Activated naive CD4-positive, alpha-beta T cell treated with anti-CD3 and anti-CD28 coated beads, Interleukin-2, amount 10 ng/mL, durations not matched to agents 7 days and 5 days (primary cell): ENCODE measurements around the gene PANX1.

ENCODE experiments used
- CTCF ChIA-PET: fragments of 350-600 bp; sonication (Branson Sonifier 250); formaldehyde crosslinking; loops from one replicate; lab custom pipeline; 2021; ENCODE audit warnings: antibody characterized with exemption; lab: Charles Lee
- DNase-seq: peaks from one replicate; pipeline ENCODE4 v3.0.0-alpha.2; 2020
- H3K27ac Mint-ChIP-seq: one replicate; pipeline ENCODE4 v1.8.0; 2021; ENCODE audit warnings: mild to moderate bottlenecking, moderate library complexity, mixed read lengths
- H3K27me3 Mint-ChIP-seq: one replicate; pipeline ENCODE4 v1.8.0; 2021; ENCODE audit warnings: mild to moderate bottlenecking, mixed read lengths
- H3K36me3 Mint-ChIP-seq: one replicate; pipeline ENCODE4 v1.8.0; 2021; ENCODE audit warnings: mixed read lengths
- H3K4me1 Mint-ChIP-seq: one replicate; pipeline ENCODE4 v1.8.0; 2021; ENCODE audit warnings: mixed read lengths
- H3K4me3 Mint-ChIP-seq: one replicate; pipeline ENCODE4 v1.8.0; 2021; ENCODE audit warnings: mild to moderate bottlenecking, moderate library complexity, mixed read lengths
- H3K9me3 Mint-ChIP-seq: one replicate; pipeline ENCODE4 v1.8.0; 2021; ENCODE audit warnings: mixed read lengths

The PANX1 gene

DNA sequence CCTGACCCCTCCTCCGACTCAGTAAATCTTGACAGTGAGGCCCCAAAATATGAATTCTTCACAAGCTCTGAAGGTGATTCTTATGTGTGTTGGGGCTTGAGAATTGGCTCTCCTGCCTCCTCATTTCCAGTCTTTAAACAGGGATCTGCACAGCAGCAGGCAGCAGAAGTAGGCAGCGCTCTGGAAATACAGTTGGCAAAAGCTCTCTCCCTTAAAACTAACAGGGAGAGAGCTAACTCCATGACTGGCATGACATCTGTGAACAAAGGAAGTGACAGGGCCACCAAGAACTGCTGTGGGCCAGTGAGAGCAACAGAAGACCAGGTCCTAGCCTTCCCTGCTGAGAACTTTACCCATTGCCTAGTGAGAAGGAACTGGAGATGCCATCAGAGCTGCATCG is 70.1 kb downstream of the PANX1 start:
- no peak overlapping the region for H3K4me3 Mint-ChIP-seq
- CTCF ChIA-PET = interaction anchor here (1.2 kb wide), 1 partner anchor 14 kb away, joined by 3 read pairs; no protein-coding TSS in a partner anchor
- no peaks in the 10 kb centered on the region for H3K9me3 Mint-ChIP-seq
- H3K27me3 Mint-ChIP-seq = no peaks in the 10 kb centered on the region
- no peak for DNase-seq
- no peaks in the 10 kb centered on the region for H3K4me1 Mint-ChIP-seq
- H3K36me3 Mint-ChIP-seq = no peaks in the 10 kb centered on the region
- no peak overlapping the region for H3K27ac Mint-ChIP-seq

DNA sequence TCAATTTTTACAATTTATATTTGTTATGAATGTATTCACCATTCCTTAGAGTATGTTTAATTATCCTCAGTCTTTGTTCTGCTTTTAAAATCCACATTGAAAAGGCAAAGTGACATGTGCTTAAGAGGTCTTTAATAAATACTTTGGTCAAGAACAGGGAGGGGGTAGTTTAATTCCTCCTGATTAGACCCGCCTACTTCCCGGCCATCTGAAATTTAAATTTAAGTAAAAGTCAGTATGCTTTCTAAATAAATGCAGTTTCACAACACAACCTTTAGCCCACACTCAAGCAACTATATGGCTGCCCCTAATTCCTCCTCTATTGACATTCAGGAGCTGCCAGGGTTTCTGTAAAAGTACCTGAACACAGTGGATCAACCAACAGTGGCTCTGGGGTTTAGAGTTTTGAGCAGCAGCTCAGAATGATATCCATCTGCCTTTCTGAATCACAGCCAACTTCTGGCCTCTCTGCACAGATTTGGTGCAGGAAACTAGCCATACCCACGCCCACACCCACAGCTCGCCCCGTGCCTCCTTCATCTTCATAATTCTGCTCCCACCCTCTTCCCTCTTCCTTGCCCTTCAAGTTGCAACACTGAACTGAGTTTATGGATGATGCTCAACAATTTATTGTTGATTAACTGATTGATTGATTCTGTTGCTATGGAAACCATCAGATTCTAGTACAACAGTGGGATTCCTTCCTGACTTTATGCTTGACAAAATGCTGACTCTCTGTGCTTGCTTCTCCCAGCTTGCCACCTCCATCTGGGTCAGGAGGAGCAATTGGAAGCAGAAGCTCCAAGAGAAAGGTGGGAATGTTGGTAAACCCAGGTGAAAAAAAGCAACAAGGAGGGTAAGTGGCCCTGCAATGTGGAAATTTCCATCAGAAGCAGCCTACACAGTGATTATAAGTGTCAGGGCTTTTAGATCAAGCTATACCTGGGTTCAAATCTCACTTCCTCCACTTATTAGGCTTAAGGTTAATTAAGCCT is 70.8 kb downstream of the PANX1 start:
- CTCF ChIA-PET = interaction anchor here (0.5 to 2.0 kb wide), 3 partner anchors 11 to 241 kb away, joined by 3 to 4 read pairs (median 3); no protein-coding TSS in a partner anchor
- Mint-ChIP-seq H3K36me3 (no peaks in the 10 kb centered on the region), H3K9me3 (no peaks in the 10 kb centered on the region), H3K4me1 (no peaks in the 10 kb centered on the region), H3K4me3 (no peak overlapping the region), H3K27me3 (no peaks in the 10 kb centered on the region), H3K27ac (no peak overlapping the region)
- no peak for DNase-seq

DNA sequence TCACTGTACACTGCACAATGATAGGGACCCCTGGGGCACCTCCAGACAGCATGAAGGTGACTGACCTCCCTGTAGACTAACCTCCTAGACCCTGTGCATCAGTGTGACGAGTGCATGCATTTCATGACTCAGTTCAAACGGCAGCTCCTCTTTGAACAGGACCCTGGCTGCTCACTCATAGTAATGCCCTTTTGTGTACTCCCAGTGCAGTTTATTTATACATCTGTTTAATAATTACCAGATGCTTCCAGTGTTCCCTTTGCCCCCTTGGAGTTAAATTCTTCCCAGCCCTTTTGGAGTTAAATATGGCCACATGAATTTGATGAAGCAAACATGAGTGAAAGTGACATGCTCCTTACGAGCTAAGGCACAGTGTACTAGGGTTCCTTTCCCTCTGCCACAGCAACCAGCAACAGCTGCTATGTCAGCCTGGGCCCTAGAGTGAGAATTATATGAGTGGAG is 72.4 kb downstream of the PANX1 start:
- H3K36me3 Mint-ChIP-seq = no peaks in the 10 kb centered on the region
- H3K27me3 Mint-ChIP-seq = no peaks in the 10 kb centered on the region
- no peak overlapping the region for H3K4me3 Mint-ChIP-seq
- no peak overlapping the region for H3K27ac Mint-ChIP-seq
- H3K4me1 Mint-ChIP-seq = no peaks in the 10 kb centered on the region
- CTCF ChIA-PET = interaction anchor here (2.0 kb wide), 1 partner anchor 10 kb away, joined by 4 read pairs; no protein-coding TSS in a partner anchor
- no peak for DNase-seq
- no peaks in the 10 kb centered on the region for H3K9me3 Mint-ChIP-seq

DNA sequence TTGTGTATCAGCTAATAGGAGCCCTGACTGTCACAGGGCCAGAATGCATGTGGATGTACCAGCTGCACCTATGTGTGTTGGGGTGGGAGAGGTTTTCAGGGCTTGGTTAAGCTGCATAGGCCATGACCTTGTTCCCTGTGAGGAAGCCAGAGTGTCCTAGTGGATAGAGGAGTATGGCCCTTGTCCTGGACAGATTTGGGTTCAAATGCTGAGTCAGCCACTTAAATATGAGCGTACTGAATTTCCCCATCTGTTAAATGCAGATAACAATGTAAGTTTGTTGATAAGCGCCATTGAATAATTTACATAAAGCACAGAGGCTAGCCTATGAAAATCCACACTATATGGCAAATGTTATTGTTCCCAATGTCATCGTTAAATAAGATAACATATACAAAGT is 74.4 kb downstream of the PANX1 start:
- H3K36me3 Mint-ChIP-seq = no peaks in the 10 kb centered on the region
- no peak overlapping the region for H3K27ac Mint-ChIP-seq
- no peaks in the 10 kb centered on the region for H3K27me3 Mint-ChIP-seq
- CTCF ChIA-PET = no interaction called here
- H3K9me3 Mint-ChIP-seq = no peaks in the 10 kb centered on the region
- no peaks in the 10 kb centered on the region for H3K4me1 Mint-ChIP-seq
- DNase-seq = no peak
- no peak overlapping the region for H3K4me3 Mint-ChIP-seq

DNA sequence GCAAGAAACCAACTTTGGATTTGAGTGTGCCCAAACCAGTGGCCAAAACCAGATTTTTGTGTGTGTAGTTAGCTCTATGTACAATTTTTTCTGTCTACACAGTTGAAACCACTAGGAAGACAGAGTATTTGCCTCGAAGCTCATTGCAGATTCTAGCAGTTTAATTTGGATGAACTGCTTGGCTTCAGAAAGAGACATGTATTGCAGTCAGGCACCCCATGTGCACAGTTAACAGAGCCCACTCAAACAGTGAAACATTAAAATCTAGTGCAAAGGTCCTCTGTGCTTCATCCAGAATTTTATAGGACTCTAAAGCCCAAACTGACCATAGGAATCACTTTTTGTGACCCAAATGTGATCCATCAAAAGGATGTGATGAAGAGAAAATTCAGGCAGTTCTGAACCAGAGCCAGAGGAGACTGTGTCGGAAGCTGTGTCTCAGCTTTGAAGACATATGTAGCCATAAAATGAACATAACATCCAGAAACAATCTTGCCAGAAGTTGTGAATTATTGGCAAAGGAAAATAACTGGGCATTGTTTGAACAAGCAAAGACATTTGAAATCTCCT is 82.7 kb downstream of the PANX1 start:
- H3K36me3 Mint-ChIP-seq = no peaks in the 10 kb centered on the region
- H3K27me3 Mint-ChIP-seq = no peaks in the 10 kb centered on the region
- no peak overlapping the region for H3K4me3 Mint-ChIP-seq
- no peak for DNase-seq
- no peak overlapping the region for H3K27ac Mint-ChIP-seq
- H3K4me1 Mint-ChIP-seq = no peaks in the 10 kb centered on the region
- CTCF ChIA-PET = interaction anchor here (1.3 kb wide), 1 partner anchor 11 kb away, joined by 4 read pairs; no protein-coding TSS in a partner anchor
- no peaks in the 10 kb centered on the region for H3K9me3 Mint-ChIP-seq

DNA sequence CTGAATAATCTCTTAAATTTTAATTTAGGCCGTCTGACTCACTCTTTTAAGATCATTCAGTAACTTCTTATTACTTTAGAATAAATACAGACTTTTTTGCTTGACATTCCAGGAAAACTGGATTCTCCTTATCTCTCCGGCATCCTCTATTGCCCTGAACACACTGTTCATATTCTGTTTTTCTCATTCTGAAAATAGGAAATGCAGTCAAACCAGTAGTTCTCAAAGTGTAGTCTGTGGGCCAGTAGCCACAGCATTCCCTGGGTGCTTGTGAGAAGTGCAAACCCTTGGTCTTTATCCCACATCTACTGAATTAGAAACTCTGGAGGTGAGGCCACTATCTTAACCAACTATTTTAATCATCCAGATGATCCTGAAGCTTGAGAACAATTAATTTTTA is 84.3 kb downstream of the PANX1 start:
- no peak for DNase-seq
- Mint-ChIP-seq H3K4me3 (no peak overlapping the region), H3K9me3 (no peaks in the 10 kb centered on the region), H3K27me3 (no peaks in the 10 kb centered on the region), H3K4me1 (no peaks in the 10 kb centered on the region), H3K36me3 (no peaks in the 10 kb centered on the region), H3K27ac (no peak overlapping the region)
- CTCF ChIA-PET = no interaction called here

DNA sequence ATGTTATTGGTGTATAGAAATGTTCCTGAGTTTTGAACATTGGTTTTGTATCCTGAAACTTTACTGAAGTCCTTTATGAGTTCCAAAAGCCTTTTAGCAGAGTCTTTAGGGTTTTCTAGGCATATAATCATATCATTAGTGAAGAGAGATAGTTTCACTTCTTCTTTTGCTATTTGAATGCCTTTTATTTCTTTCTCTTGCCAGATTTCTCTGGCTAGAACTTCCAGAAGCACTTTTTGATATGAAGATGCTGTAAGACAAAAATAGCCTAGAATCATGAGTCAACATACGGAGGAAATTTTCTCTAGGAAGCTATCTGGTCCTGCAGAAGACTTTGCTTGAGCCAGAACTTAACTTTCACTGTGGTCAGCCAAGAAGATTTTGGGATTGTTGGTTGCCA is 89.1 kb downstream of the PANX1 start:
- Mint-ChIP-seq H3K27ac (no peak overlapping the region), H3K4me1 (no peaks in the 10 kb centered on the region), H3K9me3 (peaks cover 11% of the 10 kb centered on the region), H3K4me3 (no peak overlapping the region), H3K27me3 (no peaks in the 10 kb centered on the region), H3K36me3 (no peaks in the 10 kb centered on the region)
- no peak for DNase-seq
- CTCF ChIA-PET = no interaction called here

DNA sequence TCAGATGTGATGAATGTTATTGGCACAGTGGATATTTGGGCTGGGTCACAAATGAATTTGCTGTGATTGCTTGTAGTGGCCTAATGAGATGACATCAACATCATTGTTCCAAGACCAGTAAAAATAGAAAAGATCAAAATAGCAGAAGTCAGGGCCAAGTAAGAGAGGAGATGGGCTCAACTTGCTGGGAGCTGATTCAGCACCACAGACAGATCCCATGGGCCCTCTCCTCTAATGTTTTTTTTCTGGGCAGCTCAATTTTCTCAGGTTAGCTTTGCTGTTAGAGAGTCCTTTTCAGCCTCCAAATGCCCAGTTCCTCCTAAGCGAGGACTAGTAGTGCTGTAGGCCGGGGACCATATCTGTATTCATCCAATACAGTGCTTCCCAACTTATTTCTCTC is 89.7 kb downstream of the PANX1 start:
- H3K4me1 Mint-ChIP-seq = no peaks in the 10 kb centered on the region
- no peak for DNase-seq
- H3K27ac Mint-ChIP-seq = no peak overlapping the region
- CTCF ChIA-PET = no interaction called here
- peaks cover 11% of the 10 kb centered on the region for H3K9me3 Mint-ChIP-seq
- no peaks in the 10 kb centered on the region for H3K27me3 Mint-ChIP-seq
- H3K4me3 Mint-ChIP-seq = no peak overlapping the region
- H3K36me3 Mint-ChIP-seq = no peaks in the 10 kb centered on the region

DNA sequence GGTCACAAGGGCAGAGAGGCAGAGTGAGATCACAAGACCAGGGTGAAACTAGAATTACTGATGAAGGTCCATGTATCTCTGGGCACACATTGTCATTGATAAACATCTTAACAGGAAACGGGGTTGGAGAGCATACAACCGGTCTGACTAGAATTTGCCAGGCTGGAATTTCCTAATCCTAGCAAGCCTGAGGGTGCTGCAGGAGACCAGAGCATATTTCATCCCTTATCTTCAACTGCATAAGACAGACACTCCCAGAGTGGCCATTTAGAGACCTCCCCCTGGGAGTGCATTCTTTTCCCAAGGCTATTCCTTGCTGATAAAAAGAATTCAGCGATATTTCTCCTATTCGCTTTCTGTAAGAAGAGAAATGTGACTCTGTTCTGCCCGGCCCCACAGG is 91.1 kb downstream of the PANX1 start:
- H3K27ac Mint-ChIP-seq = no peak overlapping the region
- no peaks in the 10 kb centered on the region for H3K4me1 Mint-ChIP-seq
- H3K9me3 Mint-ChIP-seq = peaks cover 11% of the 10 kb centered on the region
- no peak for DNase-seq
- H3K4me3 Mint-ChIP-seq = no peak overlapping the region
- H3K27me3 Mint-ChIP-seq = no peaks in the 10 kb centered on the region
- CTCF ChIA-PET = no interaction called here
- H3K36me3 Mint-ChIP-seq = no peaks in the 10 kb centered on the region

DNA sequence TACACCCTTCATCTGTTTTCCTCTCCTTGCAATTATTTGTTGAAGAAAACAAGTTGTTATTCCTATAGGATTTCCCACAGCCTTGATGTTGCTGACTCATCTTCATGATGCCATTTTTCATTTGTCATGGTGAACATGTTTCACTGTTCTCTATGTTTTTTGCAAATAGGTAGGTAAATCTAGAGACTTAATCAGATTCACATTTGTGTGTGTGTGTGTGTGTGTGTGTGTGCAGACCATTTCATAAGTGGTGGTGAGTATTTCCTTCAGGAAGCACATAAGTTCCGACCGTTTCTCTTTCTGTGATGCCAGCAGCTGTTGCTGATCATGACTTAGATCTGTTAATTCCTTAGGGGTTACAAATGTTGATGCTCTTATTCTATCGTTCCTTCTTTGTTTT is 95.4 kb downstream of the PANX1 start:
- Mint-ChIP-seq H3K9me3 (peaks cover 11% of the 10 kb centered on the region), H3K36me3 (no peaks in the 10 kb centered on the region), H3K27ac (no peak overlapping the region), H3K4me3 (no peak overlapping the region), H3K4me1 (no peaks in the 10 kb centered on the region), H3K27me3 (no peaks in the 10 kb centered on the region)
- no peak for DNase-seq
- CTCF ChIA-PET = no interaction called here
